Lung microvascular endothelial cell (primary cell): Measurements from ENCODE around the gene PCDHA12. TPM values are rescaled to one million over a fixed set of nuclear protein-coding genes. Genes with fewer than 3 reads are reported as not detected.
"Not testable (repeated sequence)": the region's sequence is repeated elsewhere in the genome, so short reads cannot be mapped to it uniquely, and the experiment has no call there.

Experiments
- DNase-seq, 2 donors: peaks; one replicate each; pipeline versions ENCODE4 v3.0.0 to v3.0.0-alpha.2; 2010; ENCODE audit warnings: low read depth in 2 of 2
- total RNA-seq: library from RNA; depleted of rRNA; stranded (reverse); fragments of >200 nt; gene quantifications from 2 replicates; pipeline ENCODE4 v1.2.1, GENCODE V29; 2014

Gene PCDHA12, protein sequence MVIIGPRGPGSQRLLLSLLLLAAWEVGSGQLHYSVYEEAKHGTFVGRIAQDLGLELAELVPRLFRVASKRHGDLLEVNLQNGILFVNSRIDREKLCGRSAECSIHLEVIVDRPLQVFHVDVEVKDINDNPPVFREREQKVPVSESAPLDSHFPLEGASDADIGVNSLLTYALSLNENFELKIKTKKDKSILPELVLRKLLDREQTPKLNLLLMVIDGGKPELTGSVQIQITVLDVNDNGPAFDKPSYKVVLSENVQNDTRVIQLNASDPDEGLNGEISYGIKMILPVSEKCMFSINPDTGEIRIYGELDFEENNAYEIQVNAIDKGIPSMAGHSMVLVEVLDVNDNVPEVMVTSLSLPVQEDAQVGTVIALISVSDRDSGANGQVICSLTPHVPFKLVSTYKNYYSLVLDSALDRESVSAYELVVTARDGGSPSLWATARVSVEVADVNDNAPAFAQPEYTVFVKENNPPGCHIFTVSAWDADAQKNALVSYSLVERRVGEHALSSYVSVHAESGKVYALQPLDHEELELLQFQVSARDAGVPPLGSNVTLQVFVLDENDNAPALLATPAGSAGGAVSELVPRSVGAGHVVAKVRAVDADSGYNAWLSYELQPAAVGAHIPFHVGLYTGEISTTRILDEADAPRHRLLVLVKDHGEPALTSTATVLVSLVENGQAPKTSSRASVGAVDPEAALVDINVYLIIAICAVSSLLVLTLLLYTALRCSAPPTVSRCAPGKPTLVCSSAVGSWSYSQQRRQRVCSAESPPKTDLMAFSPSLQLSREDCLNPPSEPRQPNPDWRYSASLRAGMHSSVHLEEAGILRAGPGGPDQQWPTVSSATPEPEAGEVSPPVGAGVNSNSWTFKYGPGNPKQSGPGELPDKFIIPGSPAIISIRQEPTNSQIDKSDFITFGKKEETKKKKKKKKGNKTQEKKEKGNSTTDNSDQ
- total RNA-seq: under 0.01 TPM in 1 of 2 replicates, not detected in the other

DNA sequence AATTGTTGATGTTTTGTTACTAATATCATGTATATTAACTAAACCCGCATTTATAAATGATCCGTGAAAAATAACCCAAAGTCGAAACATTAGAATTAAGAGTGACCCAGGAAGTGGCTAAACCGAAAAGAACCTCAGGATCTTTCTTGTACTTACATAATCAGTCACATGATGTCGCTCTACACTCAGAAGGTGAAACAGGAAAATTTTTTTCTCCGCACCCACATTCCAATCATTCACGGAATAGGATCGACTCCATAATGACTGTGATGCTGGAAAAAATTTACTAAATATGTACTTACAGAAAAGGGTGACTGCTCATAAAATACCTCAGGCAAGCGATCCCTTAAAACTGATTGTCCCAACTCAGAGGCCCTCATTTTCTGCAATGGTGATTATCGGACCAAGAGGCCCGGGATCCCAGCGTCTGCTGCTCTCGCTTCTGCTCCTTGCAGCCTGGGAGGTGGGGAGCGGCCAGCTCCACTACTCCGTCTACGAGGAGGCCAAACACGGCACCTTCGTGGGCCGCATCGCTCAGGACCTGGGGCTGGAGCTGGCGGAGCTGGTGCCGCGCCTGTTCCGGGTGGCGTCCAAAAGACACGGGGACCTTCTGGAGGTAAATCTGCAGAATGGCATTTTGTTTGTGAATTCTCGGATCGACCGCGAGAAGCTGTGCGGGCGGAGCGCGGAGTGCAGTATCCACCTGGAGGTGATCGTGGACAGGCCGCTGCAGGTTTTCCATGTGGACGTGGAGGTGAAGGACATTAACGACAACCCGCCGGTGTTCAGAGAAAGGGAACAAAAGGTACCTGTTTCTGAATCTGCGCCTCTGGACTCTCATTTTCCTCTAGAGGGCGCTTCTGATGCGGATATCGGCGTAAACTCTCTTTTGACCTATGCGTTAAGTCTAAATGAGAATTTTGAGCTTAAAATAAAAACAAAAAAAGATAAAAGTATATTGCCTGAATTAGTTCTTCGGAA lies at the start of gene PCDHA12:
Gene PCDHA12 (plus strand): TSS at position 224 of the 981 bp plus-strand sequence. CDS start 165 bp downstream, at position 389.
- no peak for DNase-seq

DNA sequence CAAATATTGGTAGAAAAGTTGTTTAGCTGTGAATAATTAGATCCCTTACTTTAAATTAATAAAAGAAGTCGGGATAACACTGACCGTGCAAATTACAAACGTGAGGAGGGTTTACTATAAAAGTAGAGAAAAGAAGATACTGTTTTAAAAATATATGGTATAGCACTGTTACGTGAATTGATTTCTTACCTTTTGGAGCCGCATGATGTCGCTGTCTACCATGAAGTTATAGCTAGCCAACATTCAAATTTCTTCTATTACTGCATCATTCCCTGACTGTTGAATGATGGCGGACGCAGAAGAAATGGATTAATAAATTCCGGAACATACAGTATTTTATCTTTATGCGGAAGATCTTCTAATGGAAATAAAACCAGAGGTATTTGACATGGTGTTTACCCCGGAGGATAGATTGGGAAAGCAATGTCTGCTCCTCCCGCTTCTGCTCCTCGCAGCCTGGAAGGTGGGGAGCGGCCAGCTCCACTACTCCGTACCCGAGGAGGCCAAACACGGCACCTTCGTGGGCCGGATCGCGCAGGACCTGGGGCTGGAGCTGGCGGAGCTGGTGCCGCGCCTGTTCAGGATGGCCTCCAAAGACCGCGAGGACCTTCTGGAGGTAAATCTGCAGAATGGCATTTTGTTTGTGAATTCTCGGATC lies 47.3 kb upstream of the PCDHA12 start, which contains the start of gene PCDHA6:
Gene PCDHA6 (plus strand): TSS at position 257 of the 658 bp plus-strand sequence. CDS start 132 bp downstream, at position 389.
- DNase-seq: peak in 1 of 2 donors; percentile 28

- no peak for DNase-seq
Observed at GRCh38 chr5:140828362-140828737, 46.8 kb upstream of the PCDHA12 start.

GRCh38 chr5:140829511-140830501 lies 45.3 kb upstream of the PCDHA12 start:
- DNase-seq: not testable (repeated sequence)

GRCh38 chr5:140833993-140834392 lies 41.1 kb upstream of the PCDHA12 start, which contains the start of gene PCDHA7:
PCDHA7 (plus strand) TSS chr5:140834269; CDS start chr5:140834384, 115 bp downstream.
- peak; percentile 28 to 36 for DNase-seq

DNA sequence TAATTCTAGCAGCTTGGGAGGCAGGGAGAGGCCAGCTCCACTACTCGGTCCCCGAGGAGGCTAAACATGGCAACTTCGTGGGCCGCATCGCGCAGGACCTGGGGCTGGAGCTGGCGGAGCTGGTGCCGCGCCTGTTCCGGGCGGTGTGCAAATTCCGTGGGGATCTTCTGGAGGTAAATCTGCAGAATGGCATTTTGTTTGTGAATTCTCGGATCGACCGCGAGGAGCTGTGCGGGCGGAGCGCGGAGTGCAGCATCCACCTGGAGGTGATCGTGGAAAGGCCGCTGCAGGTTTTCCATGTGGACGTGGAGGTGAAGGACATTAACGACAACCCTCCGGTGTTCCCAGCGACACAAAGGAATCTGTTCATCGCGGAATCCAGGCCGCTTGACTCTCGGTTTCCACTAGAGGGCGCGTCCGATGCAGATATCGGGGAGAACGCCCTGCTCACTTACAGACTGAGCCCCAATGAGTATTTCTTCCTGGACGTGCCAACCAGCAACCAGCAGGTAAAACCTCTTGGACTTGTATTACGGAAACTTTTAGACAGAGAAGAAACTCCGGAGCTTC lies 40.6 kb upstream of the PCDHA12 start:
- DNase-seq: not testable (repeated sequence)

- no peak for DNase-seq
Observed at GRCh38 chr5:140835622-140836510, 39.2 kb upstream of the PCDHA12 start.

GRCh38 chr5:140840978-140841962 lies 33.8 kb upstream of the PCDHA12 start, which contains the start of gene PCDHA8:
PCDHA8 (plus strand) TSS chr5:140841187; CDS start chr5:140841322, 135 bp downstream.
- DNase-seq: peak in 1 of 2 donors; percentile 52

DNA sequence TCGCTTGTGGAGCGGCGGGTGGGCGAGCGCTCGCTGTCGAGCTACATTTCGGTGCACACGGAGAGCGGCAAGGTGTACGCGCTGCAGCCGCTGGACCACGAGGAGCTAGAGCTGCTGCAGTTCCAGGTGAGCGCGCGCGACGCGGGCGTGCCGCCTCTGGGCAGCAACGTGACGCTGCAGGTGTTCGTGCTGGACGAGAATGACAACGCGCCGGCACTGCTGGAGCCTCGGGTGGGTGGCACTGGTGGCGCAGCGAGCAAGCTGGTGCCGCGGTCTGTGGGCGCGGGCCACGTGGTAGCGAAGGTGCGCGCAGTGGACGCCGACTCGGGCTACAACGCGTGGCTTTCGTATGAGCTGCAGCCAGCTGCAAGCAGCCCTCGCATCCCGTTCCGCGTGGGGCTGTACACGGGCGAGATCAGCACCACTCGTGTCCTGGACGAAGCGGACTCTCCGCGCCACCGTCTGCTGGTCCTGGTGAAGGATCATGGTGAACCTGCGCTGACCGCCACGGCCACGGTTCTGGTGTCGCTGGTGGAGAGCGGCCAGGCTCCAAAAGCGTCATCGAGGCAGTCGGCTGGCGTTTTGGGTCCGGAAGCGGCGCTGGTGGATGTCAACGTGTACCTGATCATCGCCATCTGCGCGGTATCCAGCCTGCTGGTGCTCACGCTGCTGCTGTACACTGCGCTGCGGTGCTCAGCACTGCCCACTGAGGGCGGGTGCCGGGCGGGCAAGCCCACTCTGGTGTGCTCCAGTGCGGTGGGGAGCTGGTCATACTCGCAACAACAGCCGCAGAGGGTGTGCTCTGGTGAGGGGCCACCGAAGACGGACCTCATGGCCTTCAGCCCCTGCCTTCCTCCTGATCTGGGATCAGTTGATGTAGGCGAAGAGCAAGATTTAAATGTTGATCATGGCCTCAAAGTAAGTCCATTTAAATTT lies 32.0 kb upstream of the PCDHA12 start:
- DNase-seq: no peak

DNA sequence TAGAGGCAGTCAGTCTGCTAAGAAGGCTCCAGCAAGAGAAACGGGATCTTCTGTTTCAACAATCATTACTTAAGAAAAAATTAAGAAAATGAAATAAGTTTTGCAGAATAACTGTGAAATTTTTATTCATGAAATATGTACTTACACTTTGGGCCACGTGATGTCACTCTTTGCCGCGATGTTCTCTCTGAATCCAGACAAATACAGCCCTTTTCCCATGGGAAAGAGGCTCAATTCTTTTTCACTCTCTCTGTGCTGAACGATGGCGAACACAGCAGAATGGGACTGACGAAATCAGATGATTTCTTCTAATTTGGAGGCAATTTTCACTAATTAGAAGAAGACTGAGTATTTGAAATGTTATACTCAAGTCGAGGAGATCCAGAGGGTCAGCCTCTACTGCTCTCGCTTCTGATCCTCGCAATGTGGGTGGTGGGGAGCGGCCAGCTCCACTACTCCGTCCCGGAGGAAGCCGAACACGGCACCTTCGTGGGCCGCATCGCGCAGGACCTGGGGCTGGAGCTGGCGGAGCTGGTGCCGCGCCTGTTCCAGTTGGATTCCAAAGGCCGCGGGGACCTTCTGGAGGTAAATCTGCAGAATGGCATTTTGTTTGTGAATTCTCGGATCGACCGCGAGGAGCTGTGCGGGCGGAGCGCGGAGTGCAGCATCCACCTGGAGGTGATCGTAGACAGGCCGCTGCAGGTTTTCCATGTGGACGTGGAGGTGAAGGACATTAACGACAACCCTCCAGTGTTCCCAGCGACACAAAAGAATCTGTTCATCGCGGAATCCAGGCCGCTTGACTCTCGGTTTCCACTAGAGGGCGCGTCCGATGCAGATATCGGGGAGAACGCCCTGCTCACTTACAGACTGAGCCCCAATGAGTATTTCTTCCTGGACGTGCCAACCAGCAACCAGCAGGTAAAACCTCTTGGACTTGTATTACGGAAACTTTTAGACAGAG lies 26.7 kb upstream of the PCDHA12 start, which contains the start of gene PCDHA9:
Gene PCDHA9 (plus strand): TSS at position 244 of the 964 bp plus-strand sequence. CDS start 114 bp downstream, at position 358.
- DNase-seq: not testable (repeated sequence)

DNA sequence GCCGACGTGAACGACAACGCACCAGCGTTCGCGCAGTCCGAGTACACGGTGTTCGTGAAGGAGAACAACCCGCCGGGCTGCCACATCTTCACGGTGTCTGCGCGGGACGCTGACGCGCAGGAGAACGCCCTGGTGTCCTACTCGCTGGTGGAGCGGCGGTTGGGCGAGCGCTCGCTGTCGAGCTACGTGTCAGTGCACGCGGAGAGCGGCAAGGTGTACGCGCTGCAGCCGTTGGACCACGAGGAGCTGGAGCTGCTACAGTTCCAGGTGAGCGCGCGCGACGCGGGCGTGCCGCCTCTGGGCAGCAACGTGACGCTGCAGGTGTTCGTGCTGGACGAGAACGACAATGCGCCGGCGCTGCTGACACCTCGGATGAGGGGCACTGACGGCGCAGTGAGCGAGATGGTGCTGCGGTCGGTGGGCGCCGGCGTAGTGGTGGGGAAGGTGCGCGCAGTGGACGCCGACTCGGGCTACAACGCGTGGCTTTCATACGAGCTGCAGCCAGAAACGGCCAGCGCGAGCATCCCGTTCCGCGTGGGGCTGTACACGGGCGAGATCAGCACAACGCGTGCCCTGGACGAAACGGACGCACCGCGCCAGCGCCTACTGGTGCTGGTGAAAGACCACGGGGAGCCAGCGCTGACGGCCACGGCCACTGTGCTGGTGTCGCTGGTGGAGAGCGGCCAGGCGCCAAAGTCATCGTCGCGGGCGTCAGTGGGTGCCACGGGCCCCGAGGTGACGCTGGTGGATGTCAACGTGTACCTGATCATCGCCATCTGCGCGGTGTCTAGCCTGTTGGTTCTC lies 25.1 kb upstream of the PCDHA12 start:
- DNase-seq: not testable (repeated sequence)

- DNase-seq: no peak
Observed at GRCh38 chr5:140855772-140856674, 19.1 kb upstream of the PCDHA12 start, which contains the start of gene PCDHA10. PCDHA10 (plus strand) TSS chr5:140855897; CDS start chr5:140856049, 152 bp downstream.
